Measurements from ENCODE around the gene CAPN7.

DNA sequence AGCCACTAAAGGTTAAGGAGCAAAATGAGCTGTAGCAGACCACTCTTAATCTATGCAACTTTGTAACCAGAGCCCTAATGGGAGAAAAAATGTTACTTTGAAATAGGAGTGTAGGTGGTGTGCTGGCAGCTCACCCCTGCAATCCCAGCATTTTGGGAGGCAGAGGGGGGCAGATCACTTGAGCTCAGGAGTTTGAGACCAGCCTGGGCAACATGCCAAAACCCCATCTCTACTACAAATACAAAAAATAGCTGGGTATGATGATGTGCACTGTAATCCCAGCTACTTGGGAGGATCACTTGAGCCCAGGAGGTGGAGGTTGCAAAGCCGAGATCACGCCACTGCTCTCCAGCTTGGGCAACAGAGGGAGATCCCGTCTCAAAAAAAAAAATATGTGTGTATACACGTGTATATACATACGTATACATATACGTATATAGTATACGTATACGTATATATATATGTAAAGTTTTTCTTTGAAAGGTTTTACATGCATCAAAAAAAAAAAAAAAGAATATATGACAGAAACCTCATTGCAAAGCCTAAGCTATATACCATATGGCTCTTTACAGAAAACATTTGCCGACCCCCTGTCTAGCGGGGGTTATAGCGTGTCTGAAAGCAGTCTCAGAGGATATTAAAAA, 15.7 kb downstream of the CAPN7 start:
- TF ChIP-seq, protein P1, sequence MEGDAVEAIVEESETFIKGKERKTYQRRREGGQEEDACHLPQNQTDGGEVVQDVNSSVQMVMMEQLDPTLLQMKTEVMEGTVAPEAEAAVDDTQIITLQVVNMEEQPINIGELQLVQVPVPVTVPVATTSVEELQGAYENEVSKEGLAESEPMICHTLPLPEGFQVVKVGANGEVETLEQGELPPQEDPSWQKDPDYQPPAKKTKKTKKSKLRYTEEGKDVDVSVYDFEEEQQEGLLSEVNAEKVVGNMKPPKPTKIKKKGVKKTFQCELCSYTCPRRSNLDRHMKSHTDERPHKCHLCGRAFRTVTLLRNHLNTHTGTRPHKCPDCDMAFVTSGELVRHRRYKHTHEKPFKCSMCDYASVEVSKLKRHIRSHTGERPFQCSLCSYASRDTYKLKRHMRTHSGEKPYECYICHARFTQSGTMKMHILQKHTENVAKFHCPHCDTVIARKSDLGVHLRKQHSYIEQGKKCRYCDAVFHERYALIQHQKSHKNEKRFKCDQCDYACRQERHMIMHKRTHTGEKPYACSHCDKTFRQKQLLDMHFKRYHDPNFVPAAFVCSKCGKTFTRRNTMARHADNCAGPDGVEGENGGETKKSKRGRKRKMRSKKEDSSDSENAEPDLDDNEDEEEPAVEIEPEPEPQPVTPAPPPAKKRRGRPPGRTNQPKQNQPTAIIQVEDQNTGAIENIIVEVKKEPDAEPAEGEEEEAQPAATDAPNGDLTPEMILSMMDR (IDR thresholded peaks at IDR 0.05; ENCODE audit: low read depth, low read length) = no peak
- TF ChIP-seq POLR2A (IDR thresholded peaks at IDR 0.05; ENCODE audit: extremely low read depth, insufficient read length) = no peak

Data from NB4 (cell line).